Adipocyte (in vitro differentiated cells): ENCODE results near the gene CRTAC1.
A peak's percentile ranks its signal among the peaks of the same experiment; 100 is the strongest.

ENCODE experiments used
- DNase-seq: peaks from one replicate; pipeline ENCODE4 v3.0.0-alpha.2; 2015; ENCODE audit warnings: low read depth
- H3K27me3 ChIP-seq: replicated peaks from 2 replicates; pipeline ENCODE4 v1.7.0; 2013; ENCODE audit warnings: mild to moderate bottlenecking, low read length, moderate library complexity; ENCODE audit not compliant: control insufficient read depth, insufficient read depth
- H3K36me3 ChIP-seq: 2 replicates; pipeline ENCODE4 v1.7.0; 2013; ENCODE audit warnings: low read length, mild to moderate bottlenecking, moderate library complexity; ENCODE audit not compliant: control insufficient read depth, insufficient read depth, severe bottlenecking
- H3K4me1 ChIP-seq: 2 replicates; pipeline ENCODE4 v1.7.0; 2013; ENCODE audit warnings: mild to moderate bottlenecking, low read length, moderate library complexity; ENCODE audit not compliant: control insufficient read depth, insufficient read depth
- H3K4me3 ChIP-seq: 2 replicates; pipeline ENCODE4 v1.7.0; 2013; ENCODE audit warnings: mild to moderate bottlenecking, low read length, moderate library complexity
- H3K9ac ChIP-seq: 2 replicates; pipeline ENCODE4 v1.7.0; 2013; ENCODE audit warnings: mild to moderate bottlenecking, low read length, moderate library complexity
- H3K9me3 ChIP-seq: 2 replicates; pipeline ENCODE4 v1.7.0; 2013; ENCODE audit warnings: mild to moderate bottlenecking, low read length, moderate library complexity; ENCODE audit not compliant: control insufficient read depth

The CRTAC1 gene

GRCh38 chr10:97865488-97865887, 164.9 kb downstream of the CRTAC1 start:
- Histone ChIP-seq H3K4me3 (no peak overlapping the region), H3K4me1 (peaks cover 10% of the 10 kb centered on the region), H3K9me3 (no peaks in the 10 kb centered on the region), H3K36me3 (no peaks in the 10 kb centered on the region), H3K9ac (no peak overlapping the region), H3K27me3 (peaks cover 44% of the 10 kb centered on the region)
- DNase-seq: no peak

- H3K9me3 ChIP-seq: no peaks in the 10 kb centered on the region
- H3K9ac ChIP-seq: no peak overlapping the region
- no peak for DNase-seq
- peaks cover 40% of the 10 kb centered on the region for H3K27me3 ChIP-seq
- no peaks in the 10 kb centered on the region for H3K36me3 ChIP-seq
- H3K4me3 ChIP-seq: no peak overlapping the region
- peaks cover 6% of the 10 kb centered on the region for H3K4me1 ChIP-seq
These were observed 166.6 kb downstream of the CRTAC1 start for GRCh38 chr10:97863808-97864207.

- no peaks in the 10 kb centered on the region for H3K36me3 ChIP-seq
- no peak for DNase-seq
- no peak overlapping the region for H3K4me3 ChIP-seq
- H3K27me3 ChIP-seq: peaks cover 39% of the 10 kb centered on the region
- no peaks in the 10 kb centered on the region for H3K9me3 ChIP-seq
- no peak overlapping the region for H3K9ac ChIP-seq
- peaks cover 15% of the 10 kb centered on the region for H3K4me1 ChIP-seq
These were observed 168.5 kb downstream of the CRTAC1 start for GRCh38 chr10:97861924-97862323.

GRCh38 chr10:97861097-97861750, 169.2 kb downstream of the CRTAC1 start:
- H3K4me1 ChIP-seq: peaks cover 15% of the 10 kb centered on the region
- peak; percentile 78 for DNase-seq
- H3K9me3 ChIP-seq: no peaks in the 10 kb centered on the region
- H3K9ac ChIP-seq: no peak overlapping the region
- H3K27me3 ChIP-seq: peaks cover 32% of the 10 kb centered on the region
- H3K4me3 ChIP-seq: no peak overlapping the region
- no peaks in the 10 kb centered on the region for H3K36me3 ChIP-seq

- Histone ChIP-seq H3K4me1 (peaks cover 15% of the 10 kb centered on the region), H3K27me3 (peaks cover 31% of the 10 kb centered on the region), H3K9ac (peak overlapping the region; percentile 11), H3K36me3 (no peaks in the 10 kb centered on the region), H3K9me3 (no peaks in the 10 kb centered on the region), H3K4me3 (no peak overlapping the region)
- no peak for DNase-seq
These were observed 172.4 kb downstream of the CRTAC1 start for GRCh38 chr10:97858001-97858439.

GRCh38 chr10:97854743-97855142, 175.7 kb downstream of the CRTAC1 start:
- no peak overlapping the region for H3K9ac ChIP-seq
- no peaks in the 10 kb centered on the region for H3K9me3 ChIP-seq
- no peaks in the 10 kb centered on the region for H3K36me3 ChIP-seq
- H3K4me3 ChIP-seq: no peak overlapping the region
- H3K27me3 ChIP-seq: peaks cover 51% of the 10 kb centered on the region
- peaks cover 15% of the 10 kb centered on the region for H3K4me1 ChIP-seq
- no peak for DNase-seq

- peaks cover 5% of the 10 kb centered on the region for H3K4me1 ChIP-seq
- H3K27me3 ChIP-seq: peaks cover 48% of the 10 kb centered on the region
- no peaks in the 10 kb centered on the region for H3K36me3 ChIP-seq
- no peaks in the 10 kb centered on the region for H3K9me3 ChIP-seq
- no peak overlapping the region for H3K4me3 ChIP-seq
- DNase-seq: no peak
- H3K9ac ChIP-seq: no peak overlapping the region
These were observed 177.5 kb downstream of the CRTAC1 start for GRCh38 chr10:97852840-97853405.

GRCh38 chr10:97852277-97852676, 178.1 kb downstream of the CRTAC1 start:
- Histone ChIP-seq H3K27me3 (peaks cover 48% of the 10 kb centered on the region), H3K9me3 (no peaks in the 10 kb centered on the region), H3K4me3 (no peak overlapping the region), H3K4me1 (no peaks in the 10 kb centered on the region), H3K36me3 (no peaks in the 10 kb centered on the region), H3K9ac (no peak overlapping the region)
- no peak for DNase-seq

GRCh38 chr10:97851341-97852001, 178.9 kb downstream of the CRTAC1 start:
- no peak overlapping the region for H3K9ac ChIP-seq
- no peaks in the 10 kb centered on the region for H3K9me3 ChIP-seq
- peaks cover 48% of the 10 kb centered on the region for H3K27me3 ChIP-seq
- no peak for DNase-seq
- H3K4me3 ChIP-seq: no peak overlapping the region
- no peaks in the 10 kb centered on the region for H3K36me3 ChIP-seq
- no peaks in the 10 kb centered on the region for H3K4me1 ChIP-seq

GRCh38 chr10:97850446-97850845, 180.0 kb downstream of the CRTAC1 start:
- Histone ChIP-seq H3K9me3 (no peaks in the 10 kb centered on the region), H3K4me3 (no peak overlapping the region), H3K36me3 (no peaks in the 10 kb centered on the region), H3K9ac (no peak overlapping the region), H3K4me1 (no peaks in the 10 kb centered on the region), H3K27me3 (peaks cover 44% of the 10 kb centered on the region)
- DNase-seq: no peak

- H3K36me3 ChIP-seq: no peaks in the 10 kb centered on the region
- peaks cover 38% of the 10 kb centered on the region for H3K27me3 ChIP-seq
- peak within 1 kb of the TSS; percentile 39 for H3K4me3 ChIP-seq
- H3K4me1 ChIP-seq: no peaks in the 10 kb centered on the region
- DNase-seq: peak; percentile 68
- H3K9me3 ChIP-seq: no peaks in the 10 kb centered on the region
- H3K9ac ChIP-seq: no peak within 1 kb of the TSS
These were observed 180.6 kb downstream of the CRTAC1 start, which contains the start of gene GOLGA7B for GRCh38 chr10:97849687-97850402. GOLGA7B (plus strand) TSS chr10:97849843; CDS start chr10:97850304, 461 bp downstream.
